HepG2 (cell line): ENCODE results near the gene COL25A1. TPM values are rescaled to one million over a fixed set of nuclear protein-coding genes. Genes with fewer than 3 reads are reported as not detected.

Experiments
- ATAC-seq: fragments of 200-7000 bp; cut with Tn5 transposase; 3 replicates; pipeline ENCODE4 v1.9.1; 2020; ENCODE audit warnings: mild to moderate bottlenecking, moderate library complexity
- BruUV-seq: library from RNA; stranded (reverse); fragments of 400-500 nt; replicated peaks from 2 replicates; lab custom pipeline; 2021; lab: Mats Ljungman, UMichigan
- CTCF ChIA-PET: fragments of 300-600 bp; formaldehyde crosslinking; extraction: SDS; loops from one replicate; lab custom pipeline; 2021; ENCODE audit warnings: low total read pairs, inconsistent platforms, low intra/inter-chr PET ratio; lab: Yijun Ruan, JAX
- POLR2A ChIA-PET: fragments of 350-600 bp; sonication (Branson Sonifier 250); formaldehyde crosslinking; loops from one replicate; lab custom pipeline; 2020; ENCODE audit warnings: antibody characterized with exemption, inconsistent platforms; lab: Yijun Ruan, JAX
- DNase-seq: peaks from one replicate; pipeline ENCODE4 v3.0.0-alpha.2; 2015; ENCODE audit warnings: low spot score
- FAIRE-seq: peaks from 3 replicates; lab custom pipeline; 2011; peaks lifted over from hg19 to GRCh38; lab: Jason Lieb, UNC
- H2AFZ ChIP-seq: one replicate; pipeline ENCODE4 v1.6.1; 2011; ENCODE audit warnings: low read length, inconsistent platforms
- H3K27ac ChIP-seq: fragments of 300-600 bp; 3 replicates; pipeline ENCODE4 v1.8.0; 2011; ENCODE audit warnings: mixed run types, mild to moderate bottlenecking, mixed read lengths, low read length, inconsistent platforms; ENCODE audit not compliant: insufficient read depth; ENCODE audit errors: extremely low read length
- H3K27me3 ChIP-seq, 2 experiments: fragments of 200-600 bp in 1 of 2; 2 replicates in 1 of 2; 3 replicates in 1 of 2; pipeline versions ENCODE4 v1.6.0 to v1.8.0; 2011; ENCODE audit warnings: low read length in 2 of 2, mild to moderate bottlenecking in 2 of 2, moderate library complexity in 2 of 2, inconsistent platforms in 1 of 2; ENCODE audit not compliant: insufficient read depth in 2 of 2, control insufficient read depth in 1 of 2
- H3K36me3 ChIP-seq, 2 experiments: fragments of 200-600 bp in 1 of 2; replicated peaks in 1 of 2; 2 replicates in 1 of 2; 3 replicates in 1 of 2; pipeline versions ENCODE4 v1.5.1 to v1.8.0; 2011; ENCODE audit warnings: low read length in 2 of 2, inconsistent platforms in 1 of 2; ENCODE audit not compliant: insufficient read depth in 2 of 2, control insufficient read depth in 1 of 2
- H3K4me1 ChIP-seq: 2 replicates; pipeline ENCODE4 v1.5.1; 2012; ENCODE audit warnings: low read length, inconsistent platforms; ENCODE audit not compliant: insufficient read depth
- H3K4me2 ChIP-seq: 2 replicates; pipeline ENCODE4 v1.6.0; 2011; ENCODE audit warnings: low read depth, low read length, inconsistent platforms
- H3K4me3 ChIP-seq, 3 experiments: fragments of 200-600 bp in 1 of 3; sonication (generic), shearing (Covaris generic) in 1 of 3; replicated peaks in 1 of 3; 2 replicates each; pipeline ENCODE4 v1.5.1; 2011 to 2016; ENCODE audit warnings: low read length in 3 of 3, inconsistent platforms in 2 of 3, low read depth in 2 of 3, mild to moderate bottlenecking in 2 of 3, control low read depth in 1 of 3, mixed read lengths in 1 of 3; ENCODE audit not compliant: insufficient read depth in 1 of 3
- H3K79me2 ChIP-seq: one replicate; pipeline ENCODE4 v1.6.1; 2011; ENCODE audit warnings: low read length, inconsistent platforms; ENCODE audit not compliant: insufficient read depth
- H3K9ac ChIP-seq: 2 replicates; pipeline ENCODE4 v1.6.0; 2011; ENCODE audit warnings: mild to moderate bottlenecking, low read depth, low read length, inconsistent platforms; ENCODE audit not compliant: insufficient read depth
- H3K9me3 ChIP-seq: 2 replicates; pipeline ENCODE4 v1.5.1; 2012; ENCODE audit warnings: mild to moderate bottlenecking, low read length
- H4K20me1 ChIP-seq: 2 replicates; pipeline ENCODE4 v1.6.0; 2011; ENCODE audit warnings: inconsistent platforms, mild to moderate bottlenecking, low read length, moderate library complexity; ENCODE audit not compliant: insufficient read depth
- AGO1 ChIP-seq: fragments of 200-400 bp; formaldehyde crosslinking; IDR thresholded peaks from 2 replicates; pipeline ENCODE4 v1.6.1; 2017; ENCODE audit warnings: mild to moderate bottlenecking, low read depth, low read length, moderate library complexity; ENCODE audit not compliant: poor library complexity, severe bottlenecking
- ARNT2 ChIP-seq: sonication (generic); formaldehyde crosslinking; IDR thresholded peaks from 2 replicates; pipeline ENCODE4 v1.8.0; 2022; ENCODE audit warnings: mild to moderate bottlenecking, low read depth, missing genetic modification reagents, moderate library complexity
- MTA1 ChIP-seq: sonication (generic); formaldehyde crosslinking; IDR thresholded peaks from 2 replicates; pipeline ENCODE4 v1.4.0; 2020; ENCODE audit warnings: missing genetic modification reagents, mild to moderate bottlenecking, borderline replicate concordance
- ZBTB42 ChIP-seq: sonication (generic); formaldehyde crosslinking; IDR thresholded peaks from 2 replicates; pipeline ENCODE4 v1.5.0; 2020; ENCODE audit warnings: mild to moderate bottlenecking, missing genetic modification reagents
- ZKSCAN8 ChIP-seq: IDR thresholded peaks from 2 replicates; pipeline ENCODE4 v1.6.1; 2016; ENCODE audit warnings: borderline replicate concordance, missing genetic modification reagents, missing compliant biosample characterization
- ZNF12 ChIP-seq: sonication (generic); formaldehyde crosslinking; IDR thresholded peaks from 2 replicates; pipeline ENCODE4 v1.5.0; 2020; ENCODE audit warnings: missing genetic modification reagents
- ZNF337 ChIP-seq: sonication (generic); formaldehyde crosslinking; IDR thresholded peaks from 2 replicates; pipeline ENCODE4 v1.5.1; 2020; ENCODE audit warnings: missing genetic modification reagents, low read depth, mild to moderate bottlenecking, borderline replicate concordance
- ZNF34 ChIP-seq: sonication (generic); formaldehyde crosslinking; IDR thresholded peaks from 2 replicates; pipeline ENCODE4 v1.4.0; 2020; ENCODE audit warnings: mild to moderate bottlenecking, missing genetic modification reagents, borderline replicate concordance
- ZNF790 ChIP-seq: sonication (generic); formaldehyde crosslinking; IDR thresholded peaks from 2 replicates; pipeline ENCODE4 v1.8.0; 2022; ENCODE audit warnings: missing genetic modification reagents, mild to moderate bottlenecking, borderline replicate concordance
- WGBS: methylation state at CpG from one replicate; pipeline ENCODE4 v1.1.6; 2017; ENCODE audit warnings: low lambda C conversion rate; 5-methylcytosine and 5-hydroxymethylcytosine counted together
- in situ Hi-C: cut with HindIII; loops from 2 replicates; pipeline ENCODE4 v1.10.0; 2017; ENCODE audit warnings: low pct_unique_long_range_greater_than_20kb; ENCODE audit not compliant: extremely low pct_ligation_motif_present
- intact Hi-C: fragments of 100-400 bp; cut with micrococcal nuclease; formaldehyde crosslinking; loops from one replicate; pipeline ENCODE4 v1.10.0; 2022; ENCODE audit not compliant: unreplicated experiment
- polyA plus RNA-seq, 8 experiments: library from polyadenylated mRNA; depleted of rRNA in 3 of 8; stranded (reverse) in 7 of 8; unstranded in 1 of 8; fragments of >200 nt; fragmentation: Illumina TruSeq in 4 of 8; extraction: Trizol in 4 of 8; gene quantifications; 2 replicates each; pipeline versions ENCODE4 v1.2.1 to v1.2.3, GENCODE V29; 2011 to 2016; ENCODE audit warnings: low read depth in 4 of 8, missing spikeins in 1 of 8, mixed read lengths in 1 of 8; ENCODE audit not compliant: insufficient read depth in 1 of 8
- total RNA-seq, 5 experiments: library from RNA; depleted of rRNA; stranded (reverse); fragments of >200 nt; fragmentation: Illumina TruSeq; extraction: Trizol; gene quantifications; 2 replicates each; pipeline ENCODE4 v1.2.3, GENCODE V29; 2016; ENCODE audit warnings: low read depth in 1 of 5
- TF ChIP-seq, protein P1 (sequence below): sonication (generic); formaldehyde crosslinking; IDR thresholded peaks from 2 replicates; pipeline ENCODE4 v1.4.0; 2020; ENCODE audit warnings: mild to moderate bottlenecking, low read depth, missing genetic modification reagents
- TF ChIP-seq, protein P2 (sequence below): sonication (generic); formaldehyde crosslinking; IDR thresholded peaks from 2 replicates; pipeline ENCODE4 v1.5.0; 2020; ENCODE audit warnings: missing genetic modification reagents, mild to moderate bottlenecking, borderline replicate concordance

Gene COL25A1
- total and polyA plus RNA-seq, 2 of the 13 experiments (the other 11 are each of a cell fraction or from before 2014, with no cell fraction given), result not detected

DNA sequence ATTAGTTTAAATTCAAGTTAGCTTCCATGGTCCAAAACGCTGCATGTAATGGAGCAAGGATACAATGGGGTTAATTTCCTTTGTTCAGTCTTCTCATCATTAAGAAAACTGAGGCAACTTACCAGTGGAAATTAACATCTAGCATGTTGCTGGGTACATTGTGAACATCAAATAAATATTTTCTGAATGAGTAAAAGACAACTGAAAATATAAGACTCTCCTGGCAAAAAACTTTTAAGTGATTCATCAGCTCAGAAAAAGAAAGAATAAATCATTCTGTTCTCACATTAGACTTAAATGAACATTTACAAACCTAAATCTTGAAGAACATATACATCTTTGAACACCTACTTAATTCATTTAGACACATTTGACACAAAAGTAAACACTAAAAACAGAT is 401.2 kb downstream of the COL25A1 start (continued):
- TF ChIP-seq AGO1 (no peak), ZNF790 (CRISPR knock-in tag) (no peak), ZNF337 (CRISPR knock-in tag) (no peak)
- TF ChIP-seq, all 625 proteins: peak for 0

DNA sequence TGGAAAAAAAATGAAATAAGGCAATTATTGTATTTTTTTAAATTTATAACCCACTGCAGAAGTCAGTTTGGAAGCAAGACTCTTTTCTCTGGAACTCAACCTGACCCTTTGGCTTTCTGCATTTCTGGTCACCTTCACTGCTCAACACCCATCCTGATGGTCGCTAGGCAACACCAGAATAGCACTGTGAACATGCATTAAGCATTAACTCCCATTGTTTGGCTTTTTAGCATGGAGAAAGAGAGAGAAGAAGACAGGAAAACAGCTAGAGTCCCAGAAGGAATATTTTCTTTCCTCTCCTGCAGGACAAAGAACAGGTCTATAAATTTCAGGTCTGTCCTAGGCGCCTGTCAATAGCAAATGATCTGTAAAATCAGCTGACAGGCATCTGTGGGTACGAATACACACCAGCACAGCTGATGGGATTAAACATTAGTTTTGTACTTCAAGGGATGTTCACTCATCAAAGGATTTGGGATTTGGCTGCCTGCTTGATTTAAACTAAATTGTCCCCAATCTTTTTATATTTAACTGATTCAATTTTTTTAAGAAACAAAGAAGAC is 402.4 kb downstream of the COL25A1 start:
- TF ChIP-seq ZBTB42 (CRISPR knock-in tag) (no peak), ZNF34 (CRISPR knock-in tag) (no peak), ARNT2 (CRISPR knock-in tag) (no peak), ZNF12 (CRISPR knock-in tag) (no peak), ZKSCAN8 (CRISPR knock-in tag) (no peak), MTA1 (CRISPR knock-in tag) (no peak)
- TF ChIP-seq, protein P1, sequence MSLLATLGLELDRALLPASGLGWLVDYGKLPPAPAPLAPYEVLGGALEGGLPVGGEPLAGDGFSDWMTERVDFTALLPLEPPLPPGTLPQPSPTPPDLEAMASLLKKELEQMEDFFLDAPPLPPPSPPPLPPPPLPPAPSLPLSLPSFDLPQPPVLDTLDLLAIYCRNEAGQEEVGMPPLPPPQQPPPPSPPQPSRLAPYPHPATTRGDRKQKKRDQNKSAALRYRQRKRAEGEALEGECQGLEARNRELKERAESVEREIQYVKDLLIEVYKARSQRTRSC, result no peak
- TF ChIP-seq, protein P2, sequence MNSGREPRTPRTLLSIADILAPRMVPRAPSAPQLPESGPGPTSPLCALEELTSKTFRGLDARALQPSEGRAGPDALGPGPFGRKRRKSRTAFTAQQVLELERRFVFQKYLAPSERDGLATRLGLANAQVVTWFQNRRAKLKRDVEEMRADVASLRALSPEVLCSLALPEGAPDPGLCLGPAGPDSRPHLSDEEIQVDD (CRISPR knock-in tag), result no peak
- CTCF ChIA-PET, result no interaction called here

More for the DNA sequence above, 402.4 kb downstream of the COL25A1 start:
- ATAC-seq (no peak), FAIRE-seq (no peak), DNase-seq (no peak)
- H3K36me3 ChIP-seq, result no peaks in the 10 kb centered on the region
- H3K9me3 ChIP-seq, result no peaks in the 10 kb centered on the region
- H4K20me1 ChIP-seq, result no peaks in the 10 kb centered on the region
- in situ Hi-C loops, result no loop called here
- no TSS peak for BruUV-seq
- no peak overlapping the region for H3K4me2 ChIP-seq
- no peak overlapping the region for H3K9ac ChIP-seq
- no peak overlapping the region for H3K27ac ChIP-seq
- intact Hi-C loops, result no loop called here
- no peak overlapping the region for H2AFZ ChIP-seq
- no peaks in the 10 kb centered on the region for H3K79me2 ChIP-seq
- POLR2A ChIA-PET, result no interaction called here
- H3K4me3 ChIP-seq, result no peak overlapping the region
- no peaks in the 10 kb centered on the region for H3K4me1 ChIP-seq
- no peaks in the 10 kb centered on the region; a peak in 1 of 5 replicates for H3K27me3 ChIP-seq
- WGBS, result 0% methylated on average over 3 of the region's 3 CpGs
